SK-N-SH (cell line): ENCODE measurements around the gene ARMC10.

Source experiments
- EP300 ChIP-seq, 2 experiments: IDR thresholded peaks; 2 replicates each; pipeline versions ENCODE4 v1.4.0 to v1.6.1; 2012; ENCODE audit warnings: borderline replicate concordance in 1 of 2, low read depth in 1 of 2, low read length in 1 of 2
- EZH2phosphoT487 ChIP-seq: fragments of 200-600 bp; sonication (generic); IDR thresholded peaks from 2 replicates; pipeline ENCODE4 v1.6.1; 2017; ENCODE audit warnings: low read depth, mixed run types, mild to moderate bottlenecking, antibody characterized with exemption, moderate library complexity, borderline replicate concordance
- SIN3A ChIP-seq: IDR thresholded peaks from 2 replicates; pipeline ENCODE4 v1.6.1; 2012; ENCODE audit warnings: low read depth, mild to moderate bottlenecking, low read length, moderate library complexity, borderline replicate concordance
- TEAD4 ChIP-seq: IDR thresholded peaks from 2 replicates; pipeline ENCODE4 v1.4.0; 2012; ENCODE audit warnings: mild to moderate bottlenecking, borderline replicate concordance; ENCODE audit not compliant: insufficient read depth
- TF ChIP-seq, protein P1 (sequence below): fragments of 200-600 bp; sonication (generic); IDR thresholded peaks from 2 replicates; pipeline ENCODE4 v1.6.1; 2017; ENCODE audit warnings: antibody characterized with exemption, mild to moderate bottlenecking, moderate library complexity
- TF ChIP-seq, protein P2 (sequence below): fragments of 150-350 bp; IDR thresholded peaks from 2 replicates; pipeline ENCODE4 v1.6.1; 2017; ENCODE audit warnings: antibody characterized with exemption, low read length, low read depth, borderline replicate concordance
- TF ChIP-seq, protein P3 (sequence below): IDR thresholded peaks from 2 replicates; pipeline ENCODE4; 2012

DNA sequence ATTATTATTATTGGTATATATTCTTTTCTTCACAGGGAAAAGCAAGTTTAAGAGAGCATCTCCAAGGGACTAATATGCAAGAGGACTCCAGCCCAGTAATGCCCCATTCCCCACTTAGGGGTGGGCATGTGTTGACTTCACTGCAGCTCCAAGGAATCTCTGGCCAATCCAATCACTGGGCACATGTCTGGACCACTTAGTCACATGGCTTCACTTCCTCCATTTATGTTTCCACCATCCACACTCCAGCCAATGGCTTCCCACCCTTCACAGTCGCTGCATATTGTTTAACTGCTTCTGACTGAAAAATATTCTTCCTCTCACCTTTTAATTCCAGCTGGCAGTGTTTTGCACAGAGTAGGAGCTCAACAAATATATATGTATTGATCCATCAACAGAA lies 43.9 kb upstream of the ARMC10 start:
- TF ChIP-seq SIN3A (no peak), EZH2phosphoT487 (no peak), TEAD4 (no peak), EP300 (IDR thresholded peaks at IDR 0.05; ENCODE audit: borderline replicate concordance in 1 of 2, low read depth in 1 of 2, low read length in 1 of 2) (no peak)
- TF ChIP-seq, protein P1, sequence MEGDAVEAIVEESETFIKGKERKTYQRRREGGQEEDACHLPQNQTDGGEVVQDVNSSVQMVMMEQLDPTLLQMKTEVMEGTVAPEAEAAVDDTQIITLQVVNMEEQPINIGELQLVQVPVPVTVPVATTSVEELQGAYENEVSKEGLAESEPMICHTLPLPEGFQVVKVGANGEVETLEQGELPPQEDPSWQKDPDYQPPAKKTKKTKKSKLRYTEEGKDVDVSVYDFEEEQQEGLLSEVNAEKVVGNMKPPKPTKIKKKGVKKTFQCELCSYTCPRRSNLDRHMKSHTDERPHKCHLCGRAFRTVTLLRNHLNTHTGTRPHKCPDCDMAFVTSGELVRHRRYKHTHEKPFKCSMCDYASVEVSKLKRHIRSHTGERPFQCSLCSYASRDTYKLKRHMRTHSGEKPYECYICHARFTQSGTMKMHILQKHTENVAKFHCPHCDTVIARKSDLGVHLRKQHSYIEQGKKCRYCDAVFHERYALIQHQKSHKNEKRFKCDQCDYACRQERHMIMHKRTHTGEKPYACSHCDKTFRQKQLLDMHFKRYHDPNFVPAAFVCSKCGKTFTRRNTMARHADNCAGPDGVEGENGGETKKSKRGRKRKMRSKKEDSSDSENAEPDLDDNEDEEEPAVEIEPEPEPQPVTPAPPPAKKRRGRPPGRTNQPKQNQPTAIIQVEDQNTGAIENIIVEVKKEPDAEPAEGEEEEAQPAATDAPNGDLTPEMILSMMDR: no peak
- TF ChIP-seq, protein P2, sequence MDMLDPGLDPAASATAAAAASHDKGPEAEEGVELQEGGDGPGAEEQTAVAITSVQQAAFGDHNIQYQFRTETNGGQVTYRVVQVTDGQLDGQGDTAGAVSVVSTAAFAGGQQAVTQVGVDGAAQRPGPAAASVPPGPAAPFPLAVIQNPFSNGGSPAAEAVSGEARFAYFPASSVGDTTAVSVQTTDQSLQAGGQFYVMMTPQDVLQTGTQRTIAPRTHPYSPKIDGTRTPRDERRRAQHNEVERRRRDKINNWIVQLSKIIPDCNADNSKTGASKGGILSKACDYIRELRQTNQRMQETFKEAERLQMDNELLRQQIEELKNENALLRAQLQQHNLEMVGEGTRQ: no peak
- TF ChIP-seq, protein P3, sequence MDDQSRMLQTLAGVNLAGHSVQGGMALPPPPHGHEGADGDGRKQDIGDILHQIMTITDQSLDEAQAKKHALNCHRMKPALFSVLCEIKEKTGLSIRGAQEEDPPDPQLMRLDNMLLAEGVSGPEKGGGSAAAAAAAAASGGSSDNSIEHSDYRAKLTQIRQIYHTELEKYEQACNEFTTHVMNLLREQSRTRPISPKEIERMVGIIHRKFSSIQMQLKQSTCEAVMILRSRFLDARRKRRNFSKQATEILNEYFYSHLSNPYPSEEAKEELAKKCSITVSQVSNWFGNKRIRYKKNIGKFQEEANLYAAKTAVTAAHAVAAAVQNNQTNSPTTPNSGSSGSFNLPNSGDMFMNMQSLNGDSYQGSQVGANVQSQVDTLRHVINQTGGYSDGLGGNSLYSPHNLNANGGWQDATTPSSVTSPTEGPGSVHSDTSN: no peak
